Left forelimb (tissue), 1 donor: ENCODE results near the gene PRICKLE2.
A peak's percentile ranks its signal among the peaks of the same experiment; 100 is the strongest.

Source experiments
- DNase-seq: peaks from one replicate; pipeline ENCODE4 v3.0.0-alpha.2; 2018; ENCODE audit warnings: low spot score

Gene PRICKLE2

GRCh38 chr3:64220161-64220914 lies 4.9 kb downstream of the PRICKLE2 start:
- no peak for DNase-seq

- DNase-seq: no peak
These were observed 6.5 kb downstream of the PRICKLE2 start for GRCh38 chr3:64218746-64219145.

- DNase-seq: no peak
These were observed 6.9 kb downstream of the PRICKLE2 start for GRCh38 chr3:64218329-64218728.

- no peak for DNase-seq
These were observed 8.8 kb downstream of the PRICKLE2 start for GRCh38 chr3:64216274-64217147.

- no peak for DNase-seq
These were observed 9.7 kb downstream of the PRICKLE2 start for GRCh38 chr3:64215559-64215958.

- no peak for DNase-seq
These were observed 10.2 kb downstream of the PRICKLE2 start for GRCh38 chr3:64215103-64215502.

- no peak for DNase-seq
These were observed 10.8 kb downstream of the PRICKLE2 start for GRCh38 chr3:64214381-64215018.

- DNase-seq: peak; percentile 86
These were observed 11.3 kb downstream of the PRICKLE2 start for GRCh38 chr3:64213962-64214379.

GRCh38 chr3:64213224-64213878 lies 11.9 kb downstream of the PRICKLE2 start:
- DNase-seq: no peak

- no peak for DNase-seq
These were observed 15.2 kb downstream of the PRICKLE2 start for GRCh38 chr3:64209866-64210621.

- no peak for DNase-seq
These were observed 17.8 kb downstream of the PRICKLE2 start for GRCh38 chr3:64207289-64208080.

GRCh38 chr3:64203969-64204908 lies 21.0 kb downstream of the PRICKLE2 start:
- DNase-seq: no peak

GRCh38 chr3:64203216-64203615 lies 22.1 kb downstream of the PRICKLE2 start:
- no peak for DNase-seq

- no peak for DNase-seq
These were observed 25.3 kb downstream of the PRICKLE2 start for GRCh38 chr3:64199932-64200331.

- no peak for DNase-seq
These were observed 28.9 kb downstream of the PRICKLE2 start for GRCh38 chr3:64196236-64196929.

- DNase-seq: no peak
These were observed 29.5 kb downstream of the PRICKLE2 start for GRCh38 chr3:64195789-64196188.

- no peak for DNase-seq
These were observed 33.4 kb downstream of the PRICKLE2 start for GRCh38 chr3:64191822-64192221.
